ENCODE measurements around the gene LRRC4C. TPM values are rescaled to one million over a fixed set of nuclear protein-coding genes. Genes with fewer than 3 reads are reported as not detected.

Gene LRRC4C
- total RNA-seq, 1 experiment from 2014 or later, result 0.15 TPM

GRCh38 chr11:40647295-40647694 lies 812.2 kb downstream of the LRRC4C start:
- TF ChIP-seq POLR2AphosphoS5 (IDR thresholded peaks at IDR 0.05; ENCODE audit: low read depth, low read length), result no peak
- TF ChIP-seq SIN3A (IDR thresholded peaks at IDR 0.05; ENCODE audit: borderline replicate concordance, insufficient read depth, low read depth, low read length), result no peak
- TF ChIP-seq REST (IDR thresholded peaks at IDR 0.05; ENCODE audit: insufficient read depth in 1 of 2, low read depth in 2 of 2, low read length in 1 of 2), result no peak
- TF ChIP-seq TCF7L2 (IDR thresholded peaks at IDR 0.05; ENCODE audit: low read depth, low read length), result no peak
- no peak for TF ChIP-seq CTCF (IDR thresholded peaks at IDR 0.05)
- intact Hi-C loops (cut with micrococcal nuclease; ENCODE audit: unreplicated experiment), result no loop called here
- no peak for ATAC-seq
- H3K27ac ChIP-seq (ENCODE audit: low read length), result no peak overlapping the region
- no TSS peak for BruUV-seq (replicated peaks)
- ChIA-PET CTCF (no interaction called here), POLR2A (no interaction called here)
- DNase-seq (ENCODE audit: low read depth, low spot score), result no peak
- H3K9me3 ChIP-seq (ENCODE audit: control insufficient read depth, insufficient read depth, low read depth, low read length), result peaks cover 5% of the 10 kb centered on the region; the same call in 1 of the 2 replicates
- in situ Hi-C loops (cut with HindIII; ENCODE audit: low pct_unique_long_range_greater_than_20kb, low sequenced_read_pairs), result no loop called here
- no peaks in the 10 kb centered on the region for H3K4me1 ChIP-seq (ENCODE audit: control insufficient read depth, insufficient read depth, low read length)
- H3K36me3 ChIP-seq (ENCODE audit: control insufficient read depth, insufficient read depth, low read length), result no peaks in the 10 kb centered on the region
- no peak overlapping the region for H3K4me3 ChIP-seq (ENCODE audit: low read depth in 2 of 2, low read length in 2 of 2)
- H3K27me3 ChIP-seq (ENCODE audit: control insufficient read depth, insufficient read depth, low read length), result no peaks in the 10 kb centered on the region

GRCh38 chr11:40642284-40642683 lies 817.2 kb downstream of the LRRC4C start:
- H3K9me3 ChIP-seq (ENCODE audit: control insufficient read depth, insufficient read depth, low read depth, low read length), result no peaks in the 10 kb centered on the region
- H3K4me1 ChIP-seq (ENCODE audit: control insufficient read depth, insufficient read depth, low read length), result no peaks in the 10 kb centered on the region
- TF ChIP-seq CTCF (IDR thresholded peaks at IDR 0.05) (no peak), TCF7L2 (IDR thresholded peaks at IDR 0.05; ENCODE audit: low read depth, low read length) (no peak), SIN3A (IDR thresholded peaks at IDR 0.05; ENCODE audit: borderline replicate concordance, insufficient read depth, low read depth, low read length) (no peak)
- no peaks in the 10 kb centered on the region for H3K27me3 ChIP-seq (ENCODE audit: control insufficient read depth, insufficient read depth, low read length)
- intact Hi-C loops (cut with micrococcal nuclease; ENCODE audit: unreplicated experiment), result no loop called here
- H3K27ac ChIP-seq (ENCODE audit: low read length), result no peak overlapping the region
- BruUV-seq (replicated peaks), result no TSS peak
- DNase-seq (ENCODE audit: low read depth, low spot score) (no peak), ATAC-seq (no peak)
- H3K36me3 ChIP-seq (ENCODE audit: control insufficient read depth, insufficient read depth, low read length), result no peaks in the 10 kb centered on the region
- in situ Hi-C loops (cut with HindIII; ENCODE audit: low pct_unique_long_range_greater_than_20kb, low sequenced_read_pairs), result no loop called here
- no peak overlapping the region for H3K4me3 ChIP-seq (ENCODE audit: low read depth in 2 of 2, low read length in 2 of 2)
- POLR2A ChIA-PET, result no interaction called here
- CTCF ChIA-PET, result no interaction called here

All from Panc1 (cell line).